Measurements from ENCODE around the gene ARHGEF12. TPM values are rescaled to one million over a fixed set of nuclear protein-coding genes. Genes with fewer than 3 reads are reported as not detected.

ARHGEF12 gene
- total RNA-seq, 1 donor from 2014 or later, result 40.8 TPM

- Mint-ChIP-seq H3K4me3 (ENCODE audit: unreplicated experiment) (peak overlapping the region; percentile 95), H3K9me3 (ENCODE audit: unreplicated experiment) (peaks cover 5% of the 10 kb centered on the region), H3K4me1 (ENCODE audit: low read depth, unreplicated experiment) (peaks cover 5% of the 10 kb centered on the region), H3K27ac (ENCODE audit: unreplicated experiment) (peak overlapping the region; percentile 46), H3K27me3 (ENCODE audit: unreplicated experiment) (peaks cover 10% of the 10 kb centered on the region), H3K36me3 (ENCODE audit: unreplicated experiment) (no peaks in the 10 kb centered on the region)
- DNase-seq, result no peak
- TF ChIP-seq CTCF (IDR thresholded peaks at IDR 0.05; ENCODE audit: partially characterized antibody, unreplicated experiment), result no peak
Observed at GRCh38 chr11:120326228-120326627, 10.0 kb upstream of the ARHGEF12 start.

GRCh38 chr11:120326845-120327281 lies 9.3 kb upstream of the ARHGEF12 start:
- no peak for DNase-seq
- Mint-ChIP-seq H3K36me3 (ENCODE audit: unreplicated experiment) (no peaks in the 10 kb centered on the region), H3K27me3 (ENCODE audit: unreplicated experiment) (peaks cover 10% of the 10 kb centered on the region), H3K9me3 (ENCODE audit: unreplicated experiment) (peaks cover 5% of the 10 kb centered on the region), H3K4me3 (ENCODE audit: unreplicated experiment) (peak overlapping the region; percentile 95), H3K27ac (ENCODE audit: unreplicated experiment) (no peak overlapping the region), H3K4me1 (ENCODE audit: low read depth, unreplicated experiment) (peaks cover 5% of the 10 kb centered on the region)
- no peak for TF ChIP-seq CTCF (IDR thresholded peaks at IDR 0.05; ENCODE audit: partially characterized antibody, unreplicated experiment)

DNA sequence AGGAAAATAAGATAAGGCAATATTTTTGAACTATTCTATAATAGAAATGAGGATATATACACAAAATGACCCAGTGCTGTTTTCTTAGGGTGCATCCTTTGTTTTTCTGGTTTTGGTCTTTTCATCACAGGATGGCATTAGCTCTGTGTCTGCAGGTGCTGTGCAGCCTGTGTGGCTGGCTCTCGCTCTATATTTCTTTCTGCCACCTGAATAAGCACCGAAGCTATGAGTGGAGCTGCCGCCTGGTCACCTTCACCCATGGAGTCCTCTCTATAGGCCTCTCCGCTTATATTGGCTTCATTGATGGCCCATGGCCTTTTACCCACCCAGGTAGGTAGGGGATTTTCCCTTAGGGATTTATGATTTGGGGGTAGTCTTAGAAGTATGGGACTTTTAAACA lies 8.9 kb upstream of the ARHGEF12 start:
- no peak overlapping the region for H3K4me3 Mint-ChIP-seq (ENCODE audit: unreplicated experiment)

GRCh38 chr11:120329556-120329955 lies 6.7 kb upstream of the ARHGEF12 start:
- Mint-ChIP-seq H3K9me3 (ENCODE audit: unreplicated experiment) (peaks cover 5% of the 10 kb centered on the region), H3K27me3 (ENCODE audit: unreplicated experiment) (peaks cover 7% of the 10 kb centered on the region), H3K4me1 (ENCODE audit: low read depth, unreplicated experiment) (peaks cover 5% of the 10 kb centered on the region), H3K4me3 (ENCODE audit: unreplicated experiment) (no peak overlapping the region), H3K27ac (ENCODE audit: unreplicated experiment) (no peak overlapping the region), H3K36me3 (ENCODE audit: unreplicated experiment) (no peaks in the 10 kb centered on the region)
- no peak for TF ChIP-seq CTCF (IDR thresholded peaks at IDR 0.05; ENCODE audit: partially characterized antibody, unreplicated experiment)
- DNase-seq, result no peak

More for the DNA sequence above, 8.9 kb upstream of the ARHGEF12 start:
- H3K4me1 Mint-ChIP-seq (ENCODE audit: low read depth, unreplicated experiment), result peaks cover 5% of the 10 kb centered on the region
- H3K9me3 Mint-ChIP-seq (ENCODE audit: unreplicated experiment), result peaks cover 5% of the 10 kb centered on the region
- no peak for DNase-seq
- no peak overlapping the region for H3K27ac Mint-ChIP-seq (ENCODE audit: unreplicated experiment)
- no peaks in the 10 kb centered on the region for H3K36me3 Mint-ChIP-seq (ENCODE audit: unreplicated experiment)
- no peak for TF ChIP-seq CTCF (IDR thresholded peaks at IDR 0.05; ENCODE audit: partially characterized antibody, unreplicated experiment)
- peaks cover 10% of the 10 kb centered on the region for H3K27me3 Mint-ChIP-seq (ENCODE audit: unreplicated experiment)

DNA sequence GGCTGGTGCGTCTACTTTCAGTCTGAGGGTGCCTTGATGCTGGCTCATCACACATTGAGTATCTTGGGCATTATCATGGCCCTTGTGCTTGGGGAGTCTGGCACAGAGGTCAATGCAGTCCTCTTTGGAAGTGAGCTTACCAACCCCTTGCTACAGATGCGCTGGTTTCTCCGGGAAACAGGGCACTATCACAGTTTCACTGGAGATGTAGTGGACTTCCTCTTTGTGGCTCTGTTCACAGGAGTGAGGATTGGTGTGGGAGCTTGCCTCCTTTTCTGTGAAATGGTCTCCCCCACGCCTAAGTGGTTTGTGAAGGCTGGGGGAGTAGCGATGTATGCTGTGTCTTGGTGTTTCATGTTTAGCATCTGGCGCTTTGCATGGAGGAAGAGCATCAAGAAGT lies 6.2 kb upstream of the ARHGEF12 start:
- TF ChIP-seq CTCF (IDR thresholded peaks at IDR 0.05; ENCODE audit: partially characterized antibody, unreplicated experiment), result no peak
- H3K9me3 Mint-ChIP-seq (ENCODE audit: unreplicated experiment), result peaks cover 2% of the 10 kb centered on the region
- no peak overlapping the region for H3K4me3 Mint-ChIP-seq (ENCODE audit: unreplicated experiment)
- peaks cover 4% of the 10 kb centered on the region for H3K27me3 Mint-ChIP-seq (ENCODE audit: unreplicated experiment)
- H3K27ac Mint-ChIP-seq (ENCODE audit: unreplicated experiment), result no peak overlapping the region
- peaks cover 8% of the 10 kb centered on the region for H3K4me1 Mint-ChIP-seq (ENCODE audit: low read depth, unreplicated experiment)
- H3K36me3 Mint-ChIP-seq (ENCODE audit: unreplicated experiment), result no peaks in the 10 kb centered on the region
- DNase-seq, result no peak

Data from glutamatergic neuron (in vitro differentiated cells).